MM.1S (cell line): ENCODE measurements around the gene EI24.

Source experiments
- DNase-seq: peaks from one replicate; pipeline ENCODE4 v3.0.0-alpha.2; 2015
- H2AFZ ChIP-seq: fragments of 300-600 bp; sonication (generic); 2 replicates; pipeline ENCODE4 v1.6.0; 2016; ENCODE audit warnings: antibody characterized with exemption, low read length
- H3F3A ChIP-seq: fragments of 300-600 bp; sonication (generic); 2 replicates; pipeline ENCODE4 v1.6.1; 2016; ENCODE audit warnings: mild to moderate bottlenecking, antibody characterized with exemption, low read length, moderate library complexity, mixed read lengths; ENCODE audit not compliant: insufficient read depth
- H3K27ac ChIP-seq: fragments of 300-600 bp; sonication (generic); 2 replicates; pipeline ENCODE4 v1.5.1; 2016; ENCODE audit warnings: mild to moderate bottlenecking, low read length
- H3K27me3 ChIP-seq: fragments of 300-600 bp; sonication (generic); replicated peaks from 2 replicates; pipeline ENCODE4 v1.6.0; 2016; ENCODE audit warnings: low read length; ENCODE audit not compliant: insufficient read depth
- H3K36me3 ChIP-seq: fragments of 300-600 bp; sonication (generic); replicated peaks from 2 replicates; pipeline ENCODE4 v1.6.1; 2016; ENCODE audit warnings: mild to moderate bottlenecking, low read length, mixed read lengths; ENCODE audit not compliant: insufficient read depth
- H3K4me1 ChIP-seq: fragments of 300-600 bp; sonication (generic); 2 replicates; pipeline ENCODE4 v1.6.1; 2016; ENCODE audit warnings: low read length, mixed read lengths
- H3K4me2 ChIP-seq: fragments of 300-600 bp; sonication (generic); 2 replicates; pipeline ENCODE4 v1.6.0; 2016; ENCODE audit warnings: low read depth, low read length
- H3K4me3 ChIP-seq: fragments of 300-600 bp; sonication (generic); 2 replicates; pipeline ENCODE4 v1.5.1; 2016; ENCODE audit warnings: low read length, mixed read lengths
- H3K79me2 ChIP-seq: fragments of 300-600 bp; sonication (generic); 2 replicates; pipeline ENCODE4 v1.6.1; 2016; ENCODE audit warnings: mixed run types, low read length, mixed read lengths
- H3K9ac ChIP-seq: fragments of 300-600 bp; sonication (generic); 2 replicates; pipeline ENCODE4 v1.6.1; 2016; ENCODE audit warnings: low read length, mixed read lengths
- H3K9me2 ChIP-seq: fragments of 300-600 bp; sonication (generic); replicated peaks from 2 replicates; pipeline ENCODE4 v1.6.1; 2016; ENCODE audit warnings: mild to moderate bottlenecking, low read length, mixed read lengths; ENCODE audit not compliant: insufficient read depth
- H3K9me3 ChIP-seq: fragments of 300-600 bp; sonication (generic); replicated peaks from 2 replicates; pipeline ENCODE4 v1.6.1; 2016; ENCODE audit warnings: mild to moderate bottlenecking, low read length, mixed read lengths; ENCODE audit not compliant: insufficient read depth
- H4K20me1 ChIP-seq: fragments of 300-600 bp; sonication (generic); 2 replicates; pipeline ENCODE4 v1.6.1; 2016; ENCODE audit warnings: mild to moderate bottlenecking, low read length, moderate library complexity, mixed read lengths; ENCODE audit not compliant: insufficient read depth
- CTCF ChIP-seq: fragments of 300-600 bp; sonication (generic); IDR thresholded peaks from 2 replicates; pipeline ENCODE4 v1.5.1; 2016; ENCODE audit warnings: antibody characterized with exemption, low read length, mixed read lengths
- EZH2 ChIP-seq: fragments of 300-600 bp; sonication (generic); optimal IDR thresholded peaks from 2 replicates; pipeline ENCODE3; 2017; ENCODE audit warnings: low read depth, mild to moderate bottlenecking, antibody characterized with exemption, low read length, mixed read lengths
- EZH2phosphoT487 ChIP-seq: fragments of 300-600 bp; sonication (generic); IDR thresholded peaks from 2 replicates; pipeline ENCODE4 v1.6.1; 2018; ENCODE audit warnings: antibody characterized with exemption, low read length

The EI24 gene

GRCh38 chr11:125625225-125625629 is 56.0 kb downstream of the EI24 start:
- DNase-seq, result no peak
- H3K9ac ChIP-seq, result peak overlapping the region; percentile 80
- H3K79me2 ChIP-seq, result peaks cover 42% of the 10 kb centered on the region
- no peak for TF ChIP-seq CTCF
- no peak for TF ChIP-seq EZH2
- TF ChIP-seq EZH2phosphoT487, result no peak
- H3K36me3 ChIP-seq, result peaks cover 19% of the 10 kb centered on the region; the same call in 1 of the 2 replicates
- H3F3A ChIP-seq, result peaks cover 38% of the 10 kb centered on the region
- H3K9me2 ChIP-seq, result no peaks in the 10 kb centered on the region
- H3K27ac ChIP-seq, result peak overlapping the region; percentile 92
- H3K4me2 ChIP-seq, result peak overlapping the region; percentile 82
- peaks cover 19% of the 10 kb centered on the region for H3K4me1 ChIP-seq
- peak overlapping the region; percentile 79 for H3K4me3 ChIP-seq
- peak overlapping the region; percentile 71 for H2AFZ ChIP-seq
- H3K27me3 ChIP-seq, result no peaks in the 10 kb centered on the region
- H4K20me1 ChIP-seq, result no peaks in the 10 kb centered on the region
- H3K9me3 ChIP-seq, result no peaks in the 10 kb centered on the region

- Histone ChIP-seq H2AFZ (peak overlapping the region; percentile 71), H3K79me2 (peaks cover 47% of the 10 kb centered on the region), H3F3A (peaks cover 38% of the 10 kb centered on the region), H3K9me3 (no peaks in the 10 kb centered on the region), H3K4me3 (peak overlapping the region; percentile 79), H3K27ac (peak overlapping the region; percentile 92), H3K36me3 (peaks cover 14% of the 10 kb centered on the region; the same call in 1 of the 2 replicates), H3K4me2 (peak overlapping the region; percentile 82), H3K27me3 (no peaks in the 10 kb centered on the region), H3K9me2 (no peaks in the 10 kb centered on the region), H4K20me1 (no peaks in the 10 kb centered on the region), H3K4me1 (peaks cover 19% of the 10 kb centered on the region), H3K9ac (peak overlapping the region; percentile 80)
- DNase-seq, result peak; percentile 92
- TF ChIP-seq EZH2 (no peak), EZH2phosphoT487 (no peak), CTCF (no peak)
These were observed 56.5 kb downstream of the EI24 start for GRCh38 chr11:125625630-125626287.

GRCh38 chr11:125626288-125626950 is 57.1 kb downstream of the EI24 start:
- Histone ChIP-seq H2AFZ (peak overlapping the region; percentile 71), H3K9me2 (no peaks in the 10 kb centered on the region), H3K36me3 (peaks cover 8% of the 10 kb centered on the region; the same call in 1 of the 2 replicates), H4K20me1 (no peaks in the 10 kb centered on the region), H3K4me1 (peaks cover 19% of the 10 kb centered on the region), H3K79me2 (peaks cover 50% of the 10 kb centered on the region), H3F3A (peaks cover 34% of the 10 kb centered on the region), H3K9ac (peak overlapping the region; percentile 80), H3K27ac (peak overlapping the region; percentile 92), H3K9me3 (no peaks in the 10 kb centered on the region), H3K4me2 (peak overlapping the region; percentile 82), H3K4me3 (peak overlapping the region; percentile 79), H3K27me3 (no peaks in the 10 kb centered on the region)
- peak; percentile 67 for DNase-seq
- peak; percentile 59 for TF ChIP-seq CTCF
- TF ChIP-seq EZH2, result no peak
